HL-60 (cell line): ENCODE data around the gene CLNK.

Experiments
- DNase-seq, 2 experiments: peaks; one replicate each; pipeline ENCODE4 v3.0.0-alpha.2; 2010 to 2020; ENCODE audit warnings: low read depth in 1 of 2, low spot score in 1 of 2
- H3K27ac ChIP-seq: fragments of 250-450 bp; sonication (Bioruptor Pico); replicated peaks from 2 replicates; pipeline ENCODE4 v1.5.1; 2020; ENCODE audit warnings: mild to moderate bottlenecking, moderate library complexity
- H3K27me3 ChIP-seq: fragments of 250-450 bp; sonication (Bioruptor Pico); 2 replicates; pipeline ENCODE4 v1.5.1; 2021; ENCODE audit warnings: mild to moderate bottlenecking, moderate library complexity; ENCODE audit not compliant: insufficient read depth, poor library complexity, severe bottlenecking
- H3K4me3 ChIP-seq: replicated peaks from 2 replicates; pipeline ENCODE4 v1.5.1; 2011; ENCODE audit warnings: mild to moderate bottlenecking, control low read depth, low read length; ENCODE audit not compliant: insufficient read depth
- CTCF ChIP-seq: IDR thresholded peaks from one replicate; pipeline ENCODE4 v1.5.1; 2011; ENCODE audit warnings: low read length, control low read depth, inconsistent platforms; ENCODE audit not compliant: insufficient read depth
- GABPA ChIP-seq: IDR thresholded peaks from 2 replicates; pipeline ENCODE4 v1.6.1; 2012; ENCODE audit warnings: low read depth
- POLR2AphosphoS5 ChIP-seq: IDR thresholded peaks from 2 replicates; pipeline ENCODE4 v1.6.1; 2012; ENCODE audit warnings: low read depth
- REST ChIP-seq: IDR thresholded peaks from 2 replicates; pipeline ENCODE4 v1.6.1; 2012; ENCODE audit warnings: low read depth; ENCODE audit not compliant: insufficient replicate concordance
- SPI1 ChIP-seq: IDR thresholded peaks from 2 replicates; pipeline ENCODE4 v1.6.1; 2012; ENCODE audit warnings: low read depth, mild to moderate bottlenecking, borderline replicate concordance

The CLNK gene

GRCh38 chr4:10437735-10438134 lies 246.8 kb downstream of the CLNK start:
- TF ChIP-seq GABPA (no peak), POLR2AphosphoS5 (no peak), REST (no peak), SPI1 (no peak), CTCF (no peak)
- Histone ChIP-seq H3K27me3 (no peaks in the 10 kb centered on the region), H3K4me3 (no peak overlapping the region), H3K27ac (no peak overlapping the region)
- no peak for DNase-seq
